NCI-H1048 (cell line): Measurements from ENCODE around the gene CREB3.

Experiments used
- DNase-seq: peaks from one replicate; lab custom pipeline; 2025; lab: John Stamatoyannopoulos, UW

CREB3 gene

GRCh38 chr9:35732185-35732799 lies at the start of gene CREB3, which contains the start of gene TLN1:
TSS of gene CREB3 (plus strand) at chr9:35732666. CDS start at chr9:35732773, 107 bp downstream.
TSS of gene TLN1 (minus strand) at chr9:35732195. CDS start at chr9:35725694, 6,501 bp downstream.
- DNase-seq = peak; percentile 95

- DNase-seq = no peak
Observed at GRCh38 chr9:35683323-35683722, 49.1 kb upstream of the CREB3 start.

- DNase-seq = no peak
Observed at GRCh38 chr9:35684921-35685320, 47.5 kb upstream of the CREB3 start.

- DNase-seq = no peak
Observed at GRCh38 chr9:35685506-35685905, 47.0 kb upstream of the CREB3 start.

- no peak for DNase-seq
Observed at GRCh38 chr9:35686222-35687203, 46.0 kb upstream of the CREB3 start.

- DNase-seq = no peak
Observed at GRCh38 chr9:35687306-35687705, 45.2 kb upstream of the CREB3 start.

- DNase-seq = no peak
Observed at GRCh38 chr9:35687972-35688557, 44.4 kb upstream of the CREB3 start.

- DNase-seq = no peak
Observed at GRCh38 chr9:35688558-35689541, 43.6 kb upstream of the CREB3 start.

GRCh38 chr9:35689542-35690293 lies 42.7 kb upstream of the CREB3 start, which contains the start of gene TPM2:
TSS of gene TPM2 (minus strand) at chr9:35689925. CDS start at chr9:35689817, 108 bp downstream.
- DNase-seq = no peak

GRCh38 chr9:35690294-35690613 lies 42.2 kb upstream of the CREB3 start:
- DNase-seq = no peak

GRCh38 chr9:35690614-35691333 lies 41.7 kb upstream of the CREB3 start:
- no peak for DNase-seq

GRCh38 chr9:35691334-35691650 lies 41.2 kb upstream of the CREB3 start:
- DNase-seq = no peak

- no peak for DNase-seq
Observed at GRCh38 chr9:35691757-35692301, 40.6 kb upstream of the CREB3 start.

- no peak for DNase-seq
Observed at GRCh38 chr9:35695943-35696401, 36.5 kb upstream of the CREB3 start.

- DNase-seq = no peak
Observed at GRCh38 chr9:35696520-35697215, 35.8 kb upstream of the CREB3 start.

- DNase-seq = no peak
Observed at GRCh38 chr9:35697486-35697885, 35.0 kb upstream of the CREB3 start.

- DNase-seq = no peak
Observed at GRCh38 chr9:35698231-35698630, 34.2 kb upstream of the CREB3 start.

GRCh38 chr9:35700031-35700430 lies 32.4 kb upstream of the CREB3 start:
- no peak for DNase-seq

GRCh38 chr9:35700942-35701341 lies 31.5 kb upstream of the CREB3 start:
- DNase-seq = no peak
